Measurements from ENCODE around the gene C21orf58. TPM values are rescaled to one million over a fixed set of nuclear protein-coding genes. Genes with fewer than 3 reads are reported as not detected.

Gene C21orf58
- total RNA-seq, 1 experiment from 2014 or later = 10.8 TPM

- Histone ChIP-seq H3K9me3 (ENCODE audit: control insufficient read depth in 1 of 2, insufficient read depth in 1 of 2, low read depth in 1 of 2, low read length in 2 of 2) (no peaks in the 10 kb centered on the region), H3K4me1 (ENCODE audit: control insufficient read depth in 1 of 2, insufficient read depth in 2 of 2, low read length in 2 of 2) (peaks cover 1 to 2% of the 10 kb centered on the region in 2 experiments; a peak in 1 of 4 replicates), H2AFZ (ENCODE audit: low read depth, low read length, poor library complexity, severe bottlenecking) (no peak overlapping the region), H3K9ac (ENCODE audit: low read length) (no peak overlapping the region), H4K20me1 (ENCODE audit: insufficient read depth) (no peaks in the 10 kb centered on the region), H3K27me3 (ENCODE audit: insufficient read depth, low read length) (no peaks in the 10 kb centered on the region), H3K4me3 (replicated peaks in 1 of 2; ENCODE audit: low read depth in 1 of 2, low read length in 2 of 2) (no peak overlapping the region), H3K36me3 (ENCODE audit: control insufficient read depth in 1 of 2, insufficient read depth in 2 of 2, low read length in 2 of 2) (no peaks in the 10 kb centered on the region), H3K27ac (ENCODE audit: low read depth, low read length) (no peak overlapping the region), H3K9me2 (ENCODE audit: insufficient read depth) (no peaks in the 10 kb centered on the region), H3K79me2 (ENCODE audit: insufficient read depth, low read length) (no peaks in the 10 kb centered on the region), H3K4me2 (ENCODE audit: low read length) (no peak overlapping the region)
- intact Hi-C loops (cut with micrococcal nuclease) = no loop called here
- TF ChIP-seq SP1 (IDR thresholded peaks at IDR 0.05; ENCODE audit: low read depth) = no peak
- TF ChIP-seq YY1 (IDR thresholded peaks at IDR 0.05; ENCODE audit: extremely low read depth, insufficient replicate concordance, low read depth, low read length) = no peak
- TF ChIP-seq ZFX (IDR thresholded peaks at IDR 0.05) = no peak
- no peak for TF ChIP-seq MAX (IDR thresholded peaks at IDR 0.05)
- no peak for TF ChIP-seq POLR2A (IDR thresholded peaks at IDR 0.05; ENCODE audit: borderline replicate concordance, extremely low read depth, insufficient read depth, insufficient read length)
- no peak for TF ChIP-seq SIN3A (IDR thresholded peaks at IDR 0.05; ENCODE audit: low read depth)
- no peak for TF ChIP-seq ATF3 (IDR thresholded peaks at IDR 0.05)
- TF ChIP-seq REST (IDR thresholded peaks at IDR 0.05; ENCODE audit: low read depth) = no peak
- TF ChIP-seq POLR2AphosphoS5 (IDR thresholded peaks at IDR 0.05; ENCODE audit: low read depth, low read length) = no peak
- TF ChIP-seq EGR1 (IDR thresholded peaks at IDR 0.05; ENCODE audit: low read depth) = no peak
- no peak for TF ChIP-seq EZH2phosphoT487 (IDR thresholded peaks at IDR 0.05; ENCODE audit: borderline replicate concordance)
- TF ChIP-seq EZH2 (IDR thresholded peaks at IDR 0.05) = no peak
- TF ChIP-seq CTCF (IDR thresholded peaks at IDR 0.05 in 2 of 3, conservative IDR thresholded peaks at IDR 0.05 in 1 of 3; ENCODE audit: borderline replicate concordance in 1 of 3, insufficient read depth in 1 of 3, low read depth in 2 of 3, low read length in 2 of 3) = no peak
- TF ChIP-seq JUND (IDR thresholded peaks at IDR 0.05) = no peak
- ChIA-PET CTCF (no interaction called here), POLR2A (no interaction called here), RAD21 (ENCODE audit: low non-redundant PET in 1 of 2, low total read pairs in 2 of 2, uncharacterized antibody in 2 of 2, unreplicated experiment in 2 of 2) (no interaction called here)
- DNase-seq (ENCODE audit: low read depth, low spot score) (no peak), ATAC-seq (no peak)
- BruUV-seq (replicated peaks) = no TSS peak
Observed at GRCh38 chr21:46312949-46313348, 10.7 kb downstream of the C21orf58 start.
